Hepatic stellate cell (primary cell): Measurements from ENCODE around the gene EVI2A.
"Not testable (repeated sequence)": the region's sequence is repeated elsewhere in the genome, so short reads cannot be mapped to it uniquely, and the experiment has no call there.

Source experiments
- DNase-seq: peaks from one replicate; pipeline ENCODE4 v3.0.0; 2011; ENCODE audit warnings: low spot score

The EVI2A gene

GRCh38 chr17:31321481-31321880 is at the start of gene EVI2A:
TSS of gene EVI2A (minus strand) at chr17:31321622. CDS start at chr17:31319013, 2,609 bp downstream.
- peak; percentile 46 for DNase-seq

- DNase-seq: no peak
Observed at GRCh38 chr17:31369266-31369665, 47.8 kb upstream of the EVI2A start.

- no peak for DNase-seq
Observed at GRCh38 chr17:31366088-31366487, 44.7 kb upstream of the EVI2A start.

- DNase-seq: no peak
Observed at GRCh38 chr17:31364012-31364411, 42.6 kb upstream of the EVI2A start.

GRCh38 chr17:31357839-31358394 is 36.5 kb upstream of the EVI2A start:
- no peak for DNase-seq

- no peak for DNase-seq
Observed at GRCh38 chr17:31357091-31357490, 35.7 kb upstream of the EVI2A start.

GRCh38 chr17:31355935-31356334 is 34.5 kb upstream of the EVI2A start:
- DNase-seq: no peak

GRCh38 chr17:31349454-31349853 is 28.0 kb upstream of the EVI2A start:
- DNase-seq: no peak

- DNase-seq: not testable (repeated sequence)
Observed at GRCh38 chr17:31345191-31345747, 23.8 kb upstream of the EVI2A start.

GRCh38 chr17:31339906-31340661 is 18.7 kb upstream of the EVI2A start:
- peak; percentile 49 for DNase-seq

- DNase-seq: no peak
Observed at GRCh38 chr17:31329221-31329620, 7.8 kb upstream of the EVI2A start.

- DNase-seq: no peak
Observed at GRCh38 chr17:31328160-31328535, 6.7 kb upstream of the EVI2A start.

GRCh38 chr17:31327534-31328159 is 6.2 kb upstream of the EVI2A start:
- DNase-seq: peak; percentile 31

GRCh38 chr17:31323551-31323950 is 2.1 kb upstream of the EVI2A start:
- no peak for DNase-seq

- no peak for DNase-seq
Observed at GRCh38 chr17:31321966-31322365, 544 bp upstream of the EVI2A start.

GRCh38 chr17:31320791-31321190 is 631 bp downstream of the EVI2A start:
- DNase-seq: no peak

- DNase-seq: no peak
Observed at GRCh38 chr17:31320241-31320640, 1.2 kb downstream of the EVI2A start.

- DNase-seq: no peak
Observed at GRCh38 chr17:31318851-31319661, 2.4 kb downstream of the EVI2A start.

- DNase-seq: no peak
Observed at GRCh38 chr17:31318298-31318801, 3.1 kb downstream of the EVI2A start.

- DNase-seq: no peak
Observed at GRCh38 chr17:31314782-31315100, 6.7 kb downstream of the EVI2A start.

- DNase-seq: no peak
Observed at GRCh38 chr17:31313982-31314781, 7.2 kb downstream of the EVI2A start, which contains the start of gene EVI2B. TSS of gene EVI2B (minus strand) at chr17:31314054. CDS start at chr17:31305609, 8,445 bp downstream.
